Large intestine (tissue), 3 donors: ENCODE results near the gene TTLL5. TPM values are rescaled to one million over a fixed set of nuclear protein-coding genes. Genes with fewer than 3 reads are reported as not detected.
A peak's percentile ranks its signal among the peaks of the same experiment; 100 is the strongest.

ENCODE experiments used
- DNase-seq, 2 donors: peaks; one replicate each; pipeline versions ENCODE4 v3.0.0 to v3.0.0-alpha.2; 2013
- H3K27ac ChIP-seq: one replicate; pipeline ENCODE4 v1.5.1; 2013; ENCODE audit warnings: low read length
- H3K27me3 ChIP-seq: 2 replicates; pipeline ENCODE4 v1.6.1; 2013; ENCODE audit warnings: low read length; ENCODE audit not compliant: control insufficient read depth, insufficient read depth
- H3K36me3 ChIP-seq: 2 replicates; pipeline ENCODE4 v1.6.1; 2013; ENCODE audit warnings: low read length; ENCODE audit not compliant: control insufficient read depth, insufficient read depth
- H3K4me1 ChIP-seq: one replicate; pipeline ENCODE4 v1.6.1; 2013; ENCODE audit warnings: low read length; ENCODE audit not compliant: control insufficient read depth, insufficient read depth
- H3K4me3 ChIP-seq: one replicate; pipeline ENCODE4 v1.5.1; 2013; ENCODE audit warnings: low read length
- H3K9me3 ChIP-seq: one replicate; pipeline ENCODE4 v1.6.1; 2013; ENCODE audit warnings: mild to moderate bottlenecking, low read depth, low read length, moderate library complexity; ENCODE audit not compliant: control insufficient read depth
- WGBS: methylation state at CpG from one replicate; pipeline ENCODE4 v1.1.5; 2013; ENCODE audit warnings: low lambda C conversion rate; ENCODE audit not compliant: insufficient coverage; 5-methylcytosine and 5-hydroxymethylcytosine counted together
- polyA plus RNA-seq: library from polyadenylated mRNA; unstranded; fragments of 120-200 nt; gene quantifications from one replicate; pipeline ENCODE4 v1.2.1, GENCODE V29; 2013

The TTLL5 gene
- polyA plus RNA-seq, 1 donor: 15.2 TPM

GRCh38 chr14:75711796-75712211 lies 50.8 kb downstream of the TTLL5 start:
- Histone ChIP-seq H3K4me3 (no peak overlapping the region), H3K9me3 (no peaks in the 10 kb centered on the region), H3K27ac (no peak overlapping the region), H3K27me3 (no peaks in the 10 kb centered on the region), H3K4me1 (no peaks in the 10 kb centered on the region), H3K36me3 (peaks cover 6% of the 10 kb centered on the region)
- WGBS: no CpG with 5 or more reads among the region's 4 CpGs
- DNase-seq: no peak

DNA sequence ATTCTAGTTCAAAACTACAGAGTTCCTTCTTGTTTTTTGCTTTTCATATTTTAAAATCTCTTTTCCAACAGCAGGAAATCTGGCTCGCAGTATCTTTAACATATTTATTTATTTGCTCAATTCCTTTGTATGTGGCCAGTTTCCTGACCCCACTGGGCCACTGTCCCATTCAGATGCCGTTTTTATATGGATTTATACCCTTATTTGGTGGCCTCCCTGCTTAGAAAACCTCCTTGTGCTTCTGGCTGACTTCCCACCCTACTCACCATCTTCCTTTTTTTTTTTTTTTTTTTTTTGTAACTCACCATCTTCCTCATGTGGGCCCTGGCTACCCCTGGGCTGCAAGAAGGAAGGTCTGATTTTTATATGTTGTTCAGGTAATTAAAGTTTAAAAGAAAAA lies 53.9 kb downstream of the TTLL5 start:
- 93% methylated on average over 2 of the region's 2 CpGs for WGBS
- Histone ChIP-seq H3K4me1 (no peaks in the 10 kb centered on the region), H3K36me3 (peaks cover 10% of the 10 kb centered on the region), H3K27ac (no peak overlapping the region), H3K27me3 (no peaks in the 10 kb centered on the region), H3K9me3 (no peaks in the 10 kb centered on the region), H3K4me3 (no peak overlapping the region)
- DNase-seq: no peak

- Histone ChIP-seq H3K27ac (no peak overlapping the region), H3K4me3 (no peak overlapping the region), H3K27me3 (no peaks in the 10 kb centered on the region), H3K36me3 (peaks cover 22% of the 10 kb centered on the region), H3K9me3 (no peaks in the 10 kb centered on the region), H3K4me1 (no peaks in the 10 kb centered on the region)
- DNase-seq: no peak
- no CpG with 5 or more reads among the region's 2 CpGs for WGBS
Measured at GRCh38 chr14:75715926-75716780, 55.1 kb downstream of the TTLL5 start.

DNA sequence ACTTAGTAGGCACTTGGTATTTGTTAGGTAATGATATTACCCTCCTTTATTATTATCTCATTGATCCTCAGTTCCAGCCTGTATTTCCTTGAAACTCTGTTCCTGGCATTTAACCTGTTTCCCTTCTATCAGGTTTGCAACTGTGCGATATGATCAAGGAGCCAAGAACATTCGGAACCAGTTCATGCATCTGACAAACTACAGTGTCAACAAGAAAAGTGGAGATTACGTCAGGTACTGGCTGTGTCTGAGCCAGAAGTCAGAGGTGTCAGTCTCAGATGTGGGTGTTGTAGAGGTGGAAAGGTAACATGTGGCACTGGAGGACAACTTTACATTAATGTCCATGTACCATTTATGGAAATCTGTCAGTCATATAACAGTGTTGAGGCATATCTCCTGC lies 56.7 kb downstream of the TTLL5 start:
- no peaks in the 10 kb centered on the region for H3K27me3 ChIP-seq
- no CpG with 5 or more reads among the region's 3 CpGs for WGBS
- H3K4me1 ChIP-seq: no peaks in the 10 kb centered on the region
- H3K4me3 ChIP-seq: no peak overlapping the region
- H3K36me3 ChIP-seq: peaks cover 27% of the 10 kb centered on the region
- no peak overlapping the region for H3K27ac ChIP-seq
- no peak for DNase-seq
- H3K9me3 ChIP-seq: no peaks in the 10 kb centered on the region

DNA sequence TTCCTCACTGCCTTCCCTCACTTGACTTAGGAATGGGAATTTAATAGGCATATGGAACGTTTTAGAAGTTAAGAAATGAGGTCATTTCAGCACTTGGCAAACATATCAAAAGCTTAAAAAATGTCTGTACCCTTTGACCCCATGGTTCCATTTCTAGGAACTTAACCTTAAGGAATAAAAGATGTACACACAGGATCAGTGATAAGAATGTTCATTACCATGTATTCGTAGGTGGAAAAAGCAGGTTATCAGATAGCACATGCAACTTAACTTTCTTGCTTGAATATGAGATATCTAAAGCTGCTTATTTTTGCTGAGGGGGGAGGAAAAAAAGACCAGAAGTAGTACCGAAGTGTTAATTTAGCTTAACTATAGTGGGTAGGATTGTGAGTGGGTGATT lies 57.2 kb downstream of the TTLL5 start:
- no peak for DNase-seq
- Histone ChIP-seq H3K27ac (no peak overlapping the region), H3K4me1 (no peaks in the 10 kb centered on the region), H3K4me3 (no peak overlapping the region), H3K27me3 (no peaks in the 10 kb centered on the region), H3K36me3 (peaks cover 31% of the 10 kb centered on the region), H3K9me3 (no peaks in the 10 kb centered on the region)
- WGBS: 64% methylated on average over 2 of the region's 3 CpGs

- H3K36me3 ChIP-seq: peaks cover 35% of the 10 kb centered on the region
- no peaks in the 10 kb centered on the region for H3K9me3 ChIP-seq
- WGBS: no CpG with 5 or more reads among the region's 2 CpGs
- no peaks in the 10 kb centered on the region for H3K4me1 ChIP-seq
- no peak overlapping the region for H3K4me3 ChIP-seq
- no peak for DNase-seq
- peak overlapping the region; percentile 5 for H3K27ac ChIP-seq
- H3K27me3 ChIP-seq: no peaks in the 10 kb centered on the region
Measured at GRCh38 chr14:75720116-75720515, 59.1 kb downstream of the TTLL5 start.

GRCh38 chr14:75720842-75721498 lies 59.9 kb downstream of the TTLL5 start:
- DNase-seq: peak; percentile 9 to 40
- 100% methylated on average over 1 of the region's 4 CpGs for WGBS
- H3K4me1 ChIP-seq: no peaks in the 10 kb centered on the region

GRCh38 chr14:75723716-75724115 lies 62.7 kb downstream of the TTLL5 start:
- no peak for DNase-seq
- no peaks in the 10 kb centered on the region for H3K9me3 ChIP-seq
- H3K27me3 ChIP-seq: no peaks in the 10 kb centered on the region
- H3K4me1 ChIP-seq: no peaks in the 10 kb centered on the region
- WGBS: 83% methylated on average over 1 of the region's 1 CpG
- H3K36me3 ChIP-seq: peaks cover 32% of the 10 kb centered on the region
- no peak overlapping the region for H3K27ac ChIP-seq
- H3K4me3 ChIP-seq: no peak overlapping the region

More at GRCh38 chr14:75720842-75721498, 59.9 kb downstream of the TTLL5 start:
- Histone ChIP-seq H3K4me3 (no peak overlapping the region), H3K9me3 (no peaks in the 10 kb centered on the region), H3K27ac (peak overlapping the region; percentile 47), H3K36me3 (peaks cover 35% of the 10 kb centered on the region), H3K27me3 (no peaks in the 10 kb centered on the region)

DNA sequence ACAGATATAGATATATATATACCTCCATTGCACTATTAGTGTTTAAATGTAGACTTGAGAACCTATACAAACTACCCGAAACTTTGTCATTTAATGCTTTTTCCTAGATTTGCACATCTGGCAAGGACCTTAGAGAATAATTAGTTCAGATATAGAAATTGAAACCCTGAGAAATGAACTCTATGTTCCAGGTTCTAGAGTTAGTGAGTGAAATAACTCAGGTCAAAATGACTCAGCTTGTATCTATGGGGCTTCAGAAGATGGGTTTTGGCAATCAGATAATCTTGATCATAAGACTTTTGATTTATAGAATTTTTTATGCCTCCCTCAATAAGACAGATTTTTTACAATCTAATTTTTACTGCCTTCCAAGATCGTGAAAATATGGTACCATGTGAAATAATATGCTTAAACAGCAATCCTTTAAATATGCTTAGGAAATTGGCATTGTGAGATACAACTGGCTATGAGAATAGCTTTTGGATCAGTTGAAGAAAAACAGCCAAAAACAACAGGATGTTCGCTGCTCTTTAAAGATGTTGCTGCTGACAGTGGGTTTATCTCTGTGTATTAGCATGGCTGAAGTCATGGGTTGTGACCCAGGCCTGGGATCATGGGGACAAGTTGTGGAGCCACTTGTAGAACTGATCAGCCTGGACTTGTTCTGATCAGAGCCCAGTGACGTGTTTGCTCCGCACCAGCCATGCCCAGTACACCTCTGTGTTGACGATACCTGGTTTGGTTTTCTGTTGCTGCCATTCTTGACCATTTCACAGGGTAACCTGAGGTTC lies 63.6 kb downstream of the TTLL5 start:
- no peak for DNase-seq
- H3K4me3 ChIP-seq: no peak overlapping the region
- no peaks in the 10 kb centered on the region for H3K27me3 ChIP-seq
- 100% methylated on average over 1 of the region's 6 CpGs for WGBS
- no peaks in the 10 kb centered on the region for H3K9me3 ChIP-seq
- peaks cover 30% of the 10 kb centered on the region for H3K36me3 ChIP-seq
- no peak overlapping the region for H3K27ac ChIP-seq
- no peaks in the 10 kb centered on the region for H3K4me1 ChIP-seq

DNA sequence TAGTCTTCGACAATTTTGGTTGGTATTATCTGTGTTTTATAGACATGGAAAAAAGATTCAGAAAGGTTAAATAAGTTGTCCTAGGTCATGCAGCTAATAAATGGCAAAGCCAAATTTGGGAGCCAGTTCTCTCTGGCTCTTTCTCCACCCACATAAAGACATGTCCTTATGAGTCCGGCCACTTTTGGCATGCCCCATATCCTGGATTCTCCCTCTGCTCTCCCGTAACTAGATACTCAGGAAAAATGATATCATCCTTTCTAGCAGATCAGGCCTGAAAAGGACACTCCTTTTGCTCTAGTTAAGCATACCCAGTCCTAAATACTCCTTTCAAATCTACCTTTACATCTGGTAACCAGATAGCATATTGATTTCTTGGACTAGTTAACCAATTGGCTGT lies 64.4 kb downstream of the TTLL5 start:
- Histone ChIP-seq H3K9me3 (no peaks in the 10 kb centered on the region), H3K27ac (no peak overlapping the region), H3K4me3 (no peak overlapping the region), H3K36me3 (peaks cover 23% of the 10 kb centered on the region), H3K27me3 (no peaks in the 10 kb centered on the region), H3K4me1 (no peaks in the 10 kb centered on the region)
- no peak for DNase-seq
- WGBS: no CpG with 5 or more reads among the region's 3 CpGs
